HS-5 (cell line): ENCODE data around the gene FKBP5.
"Not testable (repeated sequence)": the region's sequence is repeated elsewhere in the genome, so short reads cannot be mapped to it uniquely, and the experiment has no call there.

Source experiments
- DNase-seq: peaks from one replicate; pipeline ENCODE4 v3.0.0-alpha.2; 2012; ENCODE audit warnings: low read depth

Gene FKBP5

DNA sequence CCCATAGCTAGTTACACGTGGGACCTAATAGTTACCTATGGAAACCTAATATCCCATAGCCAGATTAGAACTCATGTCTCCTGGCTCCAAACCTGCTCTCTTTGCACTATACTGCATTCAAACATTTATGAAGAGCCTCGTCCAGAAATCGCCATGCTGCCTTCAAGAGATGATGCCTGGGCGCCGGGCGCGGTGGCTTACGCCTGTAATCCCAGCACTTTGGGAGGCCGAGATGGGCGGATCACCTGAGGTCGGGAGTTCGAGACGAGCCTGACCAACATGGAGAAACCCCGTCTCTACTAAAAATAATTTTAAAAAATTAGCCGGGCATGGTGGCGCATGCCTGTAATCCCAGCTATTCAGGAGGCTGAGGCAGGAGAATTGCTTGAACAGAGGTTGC, 1.3 kb upstream of the FKBP5 start:
- not testable (repeated sequence) for DNase-seq

DNA sequence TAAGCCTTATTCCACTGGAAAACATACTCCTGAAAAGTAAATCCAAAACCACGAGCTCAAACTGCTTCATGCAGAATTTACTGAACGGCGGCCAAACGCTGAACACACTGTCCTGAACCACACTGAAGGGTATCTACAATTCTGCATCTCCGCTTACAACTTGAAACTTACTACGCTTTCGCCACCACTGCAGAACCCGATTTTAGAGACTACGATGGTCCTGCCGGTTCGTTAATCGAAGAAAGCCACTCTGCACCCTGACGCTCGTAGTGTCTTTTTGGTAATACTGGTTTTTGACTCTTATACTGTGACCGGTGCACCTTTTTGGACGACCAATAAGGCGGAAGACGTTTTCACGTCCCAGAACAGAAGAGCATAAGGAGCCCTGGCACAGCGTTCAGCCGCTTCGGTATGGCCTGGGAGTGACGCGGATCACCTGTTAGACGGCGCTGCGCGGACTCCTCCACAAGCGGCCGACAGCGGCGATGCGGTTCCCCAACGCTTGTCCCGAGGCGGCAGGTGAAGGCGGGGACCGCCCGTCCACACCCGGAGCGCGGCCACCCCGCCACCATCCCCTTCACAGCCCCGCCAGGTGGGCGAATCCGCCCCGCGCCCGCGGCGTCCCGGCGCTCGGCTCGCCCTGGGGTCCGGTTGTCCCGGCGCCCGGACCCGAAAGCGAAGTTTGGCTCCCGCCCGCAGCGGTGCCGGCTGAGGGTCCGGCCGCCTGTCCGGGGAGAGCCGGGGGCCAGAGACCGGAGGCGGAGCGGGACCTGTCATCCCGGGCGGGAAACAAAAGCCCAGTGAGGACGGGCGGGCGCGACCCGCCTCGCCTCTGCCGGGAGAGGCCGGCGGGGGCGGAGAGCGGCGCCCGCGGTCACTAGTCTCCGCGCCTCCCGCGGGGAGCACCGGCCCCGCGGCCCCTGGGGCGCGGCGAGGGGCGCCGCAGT, 784 bp downstream of the FKBP5 start:
- DNase-seq = no peak

DNA sequence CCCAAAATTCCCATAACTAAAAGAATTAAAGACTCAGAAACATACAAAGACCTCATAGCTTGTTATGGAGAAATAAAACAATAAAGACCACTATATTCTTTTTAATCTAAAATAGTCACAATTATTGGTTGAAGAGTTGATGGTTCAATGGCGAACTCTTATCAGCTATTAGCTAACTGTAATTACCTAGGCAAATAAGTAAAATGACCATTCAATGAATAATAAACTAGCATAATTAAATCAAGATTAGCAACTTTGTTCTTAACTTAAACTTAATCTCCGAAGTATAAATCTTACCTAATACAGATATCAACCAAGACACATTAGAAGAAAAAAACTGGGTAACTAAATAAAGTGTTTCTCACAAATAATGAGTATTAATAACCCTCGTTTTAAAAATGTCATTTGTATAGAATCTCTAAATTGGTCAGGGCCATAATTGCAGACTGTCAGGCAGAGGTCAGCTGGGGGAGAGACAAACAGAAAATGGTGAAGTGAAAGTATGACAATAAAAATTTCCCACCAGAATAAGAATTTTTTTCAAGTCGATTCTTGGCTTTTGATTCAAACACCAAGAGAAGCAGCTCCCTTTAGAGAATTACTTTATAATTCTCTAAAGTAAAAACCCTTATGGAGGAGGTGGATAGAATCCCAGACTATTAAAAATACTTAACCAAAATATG, 1.7 kb downstream of the FKBP5 start:
- no peak for DNase-seq

DNA sequence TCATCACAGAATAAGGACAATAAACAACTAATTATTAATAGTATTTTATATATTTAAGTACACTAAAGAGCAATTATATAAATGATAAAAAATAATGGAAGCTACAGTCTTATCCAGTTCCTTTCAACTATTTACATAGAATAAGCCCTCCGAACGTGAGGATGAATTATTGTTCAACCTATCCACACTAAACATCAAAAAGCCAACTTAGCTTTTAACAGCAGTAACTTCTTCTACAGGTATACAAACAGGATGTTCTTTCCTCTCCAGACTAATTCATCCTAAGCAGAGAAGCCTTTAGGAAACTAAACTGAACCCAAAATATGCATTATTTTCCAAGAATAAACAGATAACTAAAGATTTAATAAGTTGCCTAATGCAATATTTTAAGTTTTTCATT, 2.3 kb downstream of the FKBP5 start:
- DNase-seq = no peak

DNA sequence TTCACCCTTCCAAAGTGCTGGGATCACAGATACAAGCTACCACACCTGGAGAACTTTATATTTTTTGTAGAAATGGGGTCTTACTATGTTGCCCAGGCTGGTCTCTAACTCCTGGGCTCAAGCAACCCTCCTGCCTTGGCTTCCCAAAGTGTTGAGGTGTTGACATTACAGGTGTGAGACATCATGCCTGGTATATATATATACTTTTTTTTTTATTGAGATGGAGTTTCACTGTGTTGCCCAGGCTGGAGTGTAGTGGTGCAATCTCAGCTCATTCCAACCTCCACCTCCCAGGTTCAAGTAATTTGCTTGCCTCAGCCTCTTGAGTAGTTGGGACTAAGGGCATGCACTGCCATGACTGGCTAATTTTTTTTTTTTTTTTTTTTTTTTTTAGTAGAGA, 5.4 kb downstream of the FKBP5 start:
- DNase-seq = no peak

DNA sequence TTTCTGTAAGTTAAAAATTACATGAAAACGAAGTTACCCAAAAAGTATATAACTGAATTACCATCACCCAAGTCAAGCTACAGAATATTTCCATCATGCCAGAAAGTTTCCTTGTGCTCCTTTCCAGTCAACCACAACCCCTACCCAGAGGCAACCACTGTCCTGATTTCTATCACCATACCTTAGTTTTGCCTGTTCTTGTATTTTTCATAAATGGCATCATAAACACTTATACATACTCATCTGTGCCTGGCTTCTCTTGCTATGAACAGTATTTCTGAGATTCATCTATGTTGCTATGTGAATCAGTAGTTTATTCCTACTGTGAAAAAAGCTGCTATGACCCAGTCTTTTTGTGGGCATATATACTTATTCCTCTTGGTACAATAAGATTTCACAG, 7.4 kb downstream of the FKBP5 start:
- DNase-seq = no peak

DNA sequence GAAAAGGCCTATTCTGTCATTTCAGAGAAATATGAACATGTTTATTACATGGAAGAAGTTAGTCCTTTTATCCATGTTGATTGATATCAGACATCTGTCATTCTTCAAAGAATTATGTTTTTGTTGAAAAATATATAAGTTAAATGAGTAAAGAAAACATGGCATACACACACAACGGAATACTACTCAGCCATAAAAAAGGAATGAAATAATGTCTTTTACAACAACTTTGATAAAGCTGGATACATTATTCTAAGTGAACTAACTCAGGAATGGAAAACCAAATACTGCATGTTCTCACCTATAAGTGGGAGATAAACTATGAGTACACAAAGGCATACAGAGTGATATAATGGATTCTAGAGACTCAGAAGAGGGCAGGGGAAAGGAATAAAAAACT, 9.3 kb downstream of the FKBP5 start:
- no peak for DNase-seq

DNA sequence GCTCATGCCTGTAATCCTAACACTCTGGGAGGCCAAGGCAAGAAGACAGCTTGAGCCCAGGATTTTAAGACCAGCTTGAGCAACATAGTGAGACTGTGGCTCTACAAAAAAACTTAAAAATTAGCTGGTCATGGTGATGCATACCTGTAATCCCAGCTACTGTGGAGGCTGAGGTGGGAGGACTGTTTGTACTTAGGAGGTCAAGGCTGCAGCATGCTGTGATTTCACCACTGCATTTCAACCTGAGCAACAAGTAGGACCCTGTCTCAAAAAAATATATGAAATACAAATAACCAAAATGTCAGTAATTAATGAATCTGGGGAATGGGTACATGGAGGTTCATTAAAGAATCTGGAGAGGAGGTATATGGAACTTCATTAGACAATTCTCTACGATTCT, 9.9 kb downstream of the FKBP5 start:
- no peak for DNase-seq

DNA sequence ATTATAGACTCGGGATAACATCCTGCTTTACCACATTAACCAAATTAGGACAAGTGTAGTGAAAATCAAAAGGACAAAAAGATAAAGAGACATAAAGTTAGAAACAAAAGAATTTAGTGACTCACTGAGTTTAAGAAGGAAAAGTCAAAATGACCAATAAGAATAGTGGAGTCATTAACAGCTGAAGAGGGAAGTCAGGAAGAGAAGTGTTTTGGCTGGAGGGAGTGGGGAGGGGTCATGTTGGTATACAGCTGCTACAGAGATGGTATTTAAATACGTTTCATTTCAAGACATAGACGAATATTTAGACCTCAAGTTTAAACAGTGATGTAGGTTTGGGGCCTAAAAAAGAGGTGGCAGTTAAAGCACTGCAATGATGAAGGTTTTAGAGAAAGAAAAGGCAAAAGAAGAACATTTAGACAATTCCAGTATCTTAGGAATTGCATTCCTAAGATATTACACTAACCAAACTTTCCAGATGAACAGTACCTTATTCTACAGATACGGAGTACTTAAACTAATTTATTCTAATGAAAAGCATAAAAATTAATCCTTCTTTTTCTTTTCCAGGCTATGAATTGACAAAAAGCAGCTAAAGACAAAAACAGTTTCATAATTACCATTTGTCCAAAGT, 10.6 kb downstream of the FKBP5 start:
- no peak for DNase-seq

DNA sequence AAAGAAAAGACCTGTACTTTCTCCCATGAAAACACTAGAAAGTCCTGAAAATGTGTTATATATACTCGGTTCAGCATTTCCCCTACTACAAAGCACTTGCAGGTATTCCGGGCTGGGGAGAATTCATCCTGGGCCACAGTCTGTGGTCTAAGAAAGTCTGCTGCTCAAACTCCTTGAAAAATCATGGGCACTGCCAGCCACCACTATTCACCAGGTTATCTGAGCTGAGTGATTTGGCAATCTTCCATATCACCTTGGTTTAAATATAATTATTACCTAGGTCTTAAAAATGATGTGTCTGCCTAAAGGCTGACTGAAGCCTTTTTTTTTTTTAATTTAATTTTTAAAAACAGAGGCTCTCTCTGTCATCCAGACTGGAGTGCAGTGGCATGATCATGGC, 11.3 kb downstream of the FKBP5 start:
- DNase-seq = no peak

DNA sequence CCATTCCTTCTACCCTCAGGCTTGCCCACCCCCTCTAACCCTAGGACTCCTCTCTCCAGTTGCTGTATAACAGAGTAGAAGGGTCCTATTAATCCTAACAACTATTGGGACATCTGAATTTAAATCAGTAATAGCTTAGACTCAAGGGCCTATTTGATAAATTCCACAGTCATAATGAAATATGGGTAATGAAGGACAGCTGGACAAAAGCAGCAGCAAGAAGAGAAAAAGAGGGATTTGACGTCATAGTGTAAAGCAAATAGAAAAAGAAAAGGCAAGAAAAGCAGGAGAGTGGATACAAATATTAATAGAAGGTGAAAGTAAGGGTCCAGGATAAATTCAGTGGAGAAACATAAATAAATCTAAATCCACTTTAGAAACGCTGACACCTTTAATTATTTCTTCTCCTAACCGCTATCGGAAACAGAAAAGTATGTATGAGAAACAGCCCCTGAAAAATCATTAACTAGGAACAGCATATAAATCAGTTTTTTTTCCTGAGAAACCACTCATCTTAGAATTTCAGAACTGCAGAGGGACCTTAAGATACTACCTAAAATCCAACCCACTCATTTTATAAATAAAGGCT, 12.8 kb downstream of the FKBP5 start:
- no peak for DNase-seq

DNA sequence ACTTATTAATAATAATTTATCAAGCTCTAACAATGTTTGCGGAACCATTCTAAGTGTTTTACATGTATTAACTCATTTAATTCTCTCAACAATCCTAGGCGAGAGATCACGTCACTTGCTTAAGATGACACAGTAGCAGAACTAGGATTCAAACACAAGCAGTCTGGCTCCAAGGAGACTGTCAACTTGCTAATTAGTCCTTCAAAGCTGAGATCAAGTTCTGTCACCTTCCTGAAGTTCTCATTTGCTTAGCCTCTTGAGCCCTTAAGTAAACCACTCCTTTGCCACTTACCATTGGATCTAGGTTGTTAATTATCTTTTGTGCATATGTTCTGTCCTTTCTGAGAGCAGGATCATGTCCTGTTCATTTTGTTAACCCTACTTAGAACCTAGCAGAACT, 14.1 kb downstream of the FKBP5 start:
- DNase-seq = no peak

DNA sequence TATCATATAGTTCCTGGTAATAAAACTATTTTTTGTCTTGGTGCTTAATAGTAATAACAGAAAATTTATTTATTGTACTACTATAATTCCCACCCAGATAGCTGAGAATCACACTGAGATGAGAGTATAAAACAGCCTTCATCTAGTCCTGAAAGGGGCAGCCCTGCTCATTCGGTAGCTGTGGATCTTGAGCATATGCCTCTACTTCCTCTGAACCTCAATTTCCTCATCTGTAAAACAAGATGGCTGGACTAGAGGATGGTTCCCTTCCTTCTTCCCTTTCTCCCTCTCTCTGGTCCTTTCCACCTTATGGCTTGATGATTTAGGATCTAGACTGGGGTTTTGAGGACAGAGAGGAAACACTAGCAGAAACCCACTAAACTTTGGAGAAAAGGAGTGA, 15.0 kb downstream of the FKBP5 start:
- no peak for DNase-seq

DNA sequence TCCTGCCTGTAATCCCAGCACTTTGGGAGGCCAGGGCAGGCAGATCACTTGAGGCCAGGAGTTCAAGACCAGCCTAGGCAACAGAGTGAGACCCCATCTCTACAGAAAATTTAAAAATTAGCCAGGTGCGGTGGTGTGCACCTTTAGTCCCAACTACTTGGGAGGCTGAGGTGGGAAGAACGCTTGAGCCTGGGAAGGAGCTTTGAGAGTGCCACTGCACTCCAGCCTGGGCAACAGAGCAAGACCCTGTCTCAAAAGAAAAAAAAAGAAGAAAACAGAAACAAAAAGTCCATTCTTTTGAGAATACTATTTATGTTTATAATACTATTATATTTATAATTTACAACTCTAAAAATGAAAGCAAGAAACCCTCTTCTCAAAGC, 15.4 kb downstream of the FKBP5 start:
- not testable (repeated sequence) for DNase-seq

DNA sequence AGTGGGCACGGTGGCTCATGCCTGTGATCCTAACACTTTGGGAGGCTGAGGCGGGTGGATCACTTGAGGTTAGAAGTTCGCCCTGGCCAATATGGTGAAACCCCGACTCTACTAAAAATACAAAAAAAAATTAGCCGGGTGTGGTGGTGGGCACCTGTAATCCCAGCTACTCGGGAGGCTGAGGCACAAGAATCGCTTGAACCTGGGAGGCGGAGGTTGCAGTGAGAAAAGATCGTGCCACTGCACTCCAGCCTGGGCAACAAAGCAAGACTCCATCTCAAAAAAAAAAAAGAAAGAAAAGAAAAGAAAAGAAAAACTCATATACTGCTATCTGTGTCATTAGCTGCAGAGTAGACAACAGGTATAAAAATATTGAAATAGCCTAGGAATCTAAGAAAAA, 18.3 kb downstream of the FKBP5 start:
- not testable (repeated sequence) for DNase-seq

DNA sequence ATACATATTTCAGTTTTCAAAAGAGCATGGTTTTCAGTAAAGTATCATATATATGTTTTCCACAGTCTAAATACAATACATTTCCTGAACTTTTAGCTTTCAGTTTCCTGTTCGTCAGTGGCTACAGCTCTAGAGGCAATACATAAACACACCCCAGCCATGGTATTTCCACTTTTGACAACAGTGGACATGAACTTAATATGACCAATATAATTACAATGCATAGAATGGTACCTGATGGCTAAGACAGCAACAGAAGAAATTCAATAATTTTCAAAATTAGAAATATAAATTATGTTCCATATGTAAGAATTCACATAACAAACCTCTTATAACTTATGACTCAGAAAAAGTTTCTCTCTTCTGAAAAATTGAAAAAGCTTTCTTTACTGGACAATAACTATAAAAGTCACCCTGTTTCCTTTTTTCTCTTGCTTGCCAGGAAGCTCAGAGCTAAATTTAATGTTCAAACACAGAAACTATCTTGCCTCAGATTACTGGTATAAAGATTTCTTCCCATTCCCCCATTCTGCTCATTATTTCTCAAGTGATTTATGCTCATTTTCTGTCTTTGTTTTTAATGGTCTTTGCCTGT, 19.2 kb downstream of the FKBP5 start:
- no peak for DNase-seq

DNA sequence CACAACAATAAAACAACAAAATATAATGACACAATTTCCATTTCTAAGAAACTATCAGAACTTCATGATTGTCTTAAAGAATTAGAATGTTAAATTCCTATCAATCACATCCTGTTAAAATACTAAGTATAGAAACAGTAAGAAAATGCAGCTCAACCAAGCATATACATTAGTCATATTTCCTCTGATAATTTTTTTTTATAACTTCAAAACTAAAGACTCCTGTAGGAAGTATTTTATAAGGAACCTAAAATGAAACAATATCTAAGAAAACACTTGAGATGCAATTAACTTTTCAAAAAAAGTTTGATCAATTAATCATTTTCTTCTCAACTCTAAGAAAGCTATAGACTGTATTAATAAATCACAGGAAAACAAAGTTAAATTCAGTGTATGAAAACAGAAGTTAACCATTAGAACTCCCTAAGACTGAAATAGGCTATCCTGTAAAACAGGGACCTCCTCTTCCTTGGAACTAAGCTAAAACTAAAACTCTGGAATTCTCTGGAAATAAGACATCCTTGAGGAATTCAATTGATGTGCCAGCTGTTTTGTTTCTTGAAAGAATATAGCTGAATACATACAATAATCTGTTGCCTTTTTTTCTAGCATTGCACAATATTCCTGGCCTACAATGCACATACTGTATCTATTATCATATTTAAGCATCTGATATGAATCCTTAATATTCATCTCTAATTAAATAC, 19.8 kb downstream of the FKBP5 start:
- DNase-seq = peak; percentile 43

DNA sequence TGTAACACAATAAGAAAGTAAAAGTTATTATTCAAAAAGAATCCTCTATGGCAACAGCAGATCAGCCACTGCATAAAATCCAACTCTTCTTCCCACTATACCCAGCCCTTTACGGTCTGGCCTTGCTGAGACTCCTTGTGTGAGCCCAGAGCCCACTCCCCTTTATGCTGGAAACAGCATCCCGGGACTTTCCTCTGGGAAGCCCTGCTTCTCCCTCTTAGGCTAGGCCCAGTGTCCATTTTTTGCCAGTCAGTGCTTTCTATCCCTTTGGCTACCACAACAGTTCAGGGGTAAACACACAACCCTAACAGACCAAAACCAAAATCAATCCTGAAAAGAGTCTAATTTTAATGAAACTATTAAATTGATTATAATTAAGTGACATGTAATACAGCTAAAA, 20.6 kb downstream of the FKBP5 start:
- no peak for DNase-seq

DNA sequence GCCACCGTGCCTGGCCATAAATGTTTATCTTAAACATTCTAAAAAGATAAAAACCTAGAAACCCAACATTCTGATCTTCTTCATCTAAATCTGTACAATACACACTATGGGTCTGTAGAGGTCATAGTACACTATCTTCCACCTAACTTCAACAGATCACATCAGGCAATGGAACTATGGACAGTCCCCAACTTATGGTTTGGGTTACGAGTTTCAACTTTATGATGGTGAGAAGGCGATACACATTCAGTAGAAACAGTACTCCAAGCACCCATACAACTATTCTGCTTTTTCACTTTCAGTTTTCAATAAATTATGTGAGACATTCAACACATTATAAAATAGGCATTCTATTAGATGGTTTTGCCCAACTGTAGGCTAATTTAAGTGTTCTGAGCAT, 23.1 kb downstream of the FKBP5 start:
- no peak for DNase-seq

DNA sequence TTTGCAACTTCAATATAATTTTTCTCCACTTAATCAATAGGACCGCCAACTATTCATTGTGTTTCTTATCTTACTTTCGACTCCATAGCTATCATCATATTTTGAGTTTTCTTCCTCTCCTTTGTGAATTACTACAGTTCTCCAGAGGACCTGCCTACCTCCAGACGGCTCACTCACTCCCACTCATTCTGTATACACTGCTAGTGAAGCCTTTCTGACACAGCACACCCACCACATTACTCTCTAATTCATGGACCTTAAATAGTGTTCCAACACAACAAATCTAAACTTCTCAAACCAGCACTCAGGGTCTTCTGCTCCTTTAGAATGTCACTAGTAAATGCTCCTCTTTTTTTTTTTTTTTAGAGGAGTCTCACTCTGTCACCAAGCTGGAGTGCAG, 23.8 kb downstream of the FKBP5 start:
- no peak for DNase-seq

DNA sequence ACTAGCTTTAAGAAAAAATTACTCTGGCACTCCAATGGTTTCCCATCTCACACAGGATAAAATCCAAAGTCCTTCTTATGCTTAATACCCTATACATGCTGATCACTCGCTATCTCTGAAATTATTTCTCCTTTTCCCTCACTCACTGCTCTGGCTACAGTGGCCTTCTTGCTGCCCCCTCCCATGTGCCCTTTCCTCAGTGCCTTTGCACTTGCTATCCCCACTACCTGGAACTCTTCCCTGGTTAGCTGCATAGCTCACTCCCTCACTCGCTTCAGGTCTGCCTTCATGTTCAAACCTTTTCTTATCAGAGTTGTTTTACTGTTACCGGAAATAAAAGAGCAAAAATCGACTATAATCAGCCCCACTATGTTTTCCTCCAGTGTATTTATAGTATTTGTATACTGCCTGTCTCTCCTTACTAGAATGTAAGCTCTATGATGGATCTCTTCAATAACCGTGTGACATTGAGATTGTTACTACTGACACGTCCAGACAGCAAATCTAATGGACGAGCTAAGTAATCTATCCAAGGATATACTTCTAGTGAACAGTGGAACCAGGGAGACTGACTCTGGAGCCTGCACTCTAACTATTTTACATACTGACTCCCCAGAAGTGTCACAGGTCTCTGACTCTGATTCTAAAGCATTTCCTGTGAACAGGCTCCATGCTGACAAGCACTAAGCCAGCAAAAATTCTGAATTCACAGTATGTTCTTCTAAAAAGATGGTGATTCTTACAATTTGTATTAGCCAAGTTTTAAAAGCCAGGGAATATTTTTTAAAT, 25.1 kb downstream of the FKBP5 start:
- DNase-seq = peak; percentile 54
